Measurements from ENCODE around the gene ULK2. TPM values are rescaled to one million over a fixed set of nuclear protein-coding genes. Genes with fewer than 3 reads are reported as not detected.

Gene ULK2
- total RNA-seq, 1 experiment from 2014 or later: 5.1 TPM

- POLR2A ChIA-PET: no interaction called here
- DNase-seq (ENCODE audit: low spot score) (no peak), ATAC-seq (no peak)
- H3K9me3 Mint-ChIP-seq: no peaks in the 10 kb centered on the region
- H3K27me3 Mint-ChIP-seq (ENCODE audit: low read depth): peaks cover 13% of the 10 kb centered on the region; the same call in 1 of the 2 replicates
- H3K36me3 Mint-ChIP-seq: no peaks in the 10 kb centered on the region
- no peak overlapping the region for H3K4me3 Mint-ChIP-seq
- TF ChIP-seq CREB1 (CRISPR knock-in tag; IDR thresholded peaks at IDR 0.05) (no peak), AFF4 (CRISPR knock-in tag; IDR thresholded peaks at IDR 0.05; ENCODE audit: borderline replicate concordance) (no peak), ZNF138 (CRISPR knock-in tag; conservative IDR thresholded peaks at IDR 0.05) (no peak), ZNF423 (CRISPR knock-in tag; IDR thresholded peaks at IDR 0.05) (no peak), ZNF532 (CRISPR knock-in tag; IDR thresholded peaks at IDR 0.05; ENCODE audit: borderline replicate concordance) (no peak), SMAD4 (CRISPR knock-in tag; IDR thresholded peaks at IDR 0.05) (no peak), ATF6 (CRISPR knock-in tag; IDR thresholded peaks at IDR 0.05) (no peak), CTCF (IDR thresholded peaks at IDR 0.05) (no peak), EMX1 (CRISPR knock-in tag; IDR thresholded peaks at IDR 0.05) (no peak), ELF4 (CRISPR knock-in tag; IDR thresholded peaks at IDR 0.05; ENCODE audit: low read depth) (no peak), HMGXB4 (CRISPR knock-in tag; IDR thresholded peaks at IDR 0.05) (no peak), MYBL2 (CRISPR knock-in tag; IDR thresholded peaks at IDR 0.05) (no peak), ZNF232 (CRISPR knock-in tag; IDR thresholded peaks at IDR 0.05) (no peak), E2F4 (CRISPR knock-in tag; IDR thresholded peaks at IDR 0.05; ENCODE audit: borderline replicate concordance, low read depth) (no peak)
- peaks cover 22% of the 10 kb centered on the region for H3K4me1 Mint-ChIP-seq
- CTCF ChIA-PET: interaction anchor here (1.1 kb wide), 1 partner anchor 16 kb away, joined by 6 read pairs; no protein-coding TSS in a partner anchor
- no peak overlapping the region for H3K27ac Mint-ChIP-seq
These were observed 121.2 kb downstream of the ULK2 start for GRCh38 chr17:19746517-19746916.
